Stomach (tissue), 4 donors: ENCODE results near the gene ARHGAP25.

ENCODE experiments used
- CTCF ChIP-seq, 7 experiments: fragments of 450-650 bp in 4 of 7; fragments of 200-600 bp in 3 of 7; sonication (generic) in 3 of 7; IDR thresholded peaks; one replicate each; pipeline ENCODE4 v1.5.1; 2016 to 2019; ENCODE audit warnings: antibody characterized with exemption in 7 of 7, control low read depth in 2 of 7, mild to moderate bottlenecking in 1 of 7
- EP300 ChIP-seq: sonication (generic); formaldehyde crosslinking; IDR thresholded peaks from one replicate; pipeline ENCODE4 v1.6.1; 2017; ENCODE audit warnings: antibody characterized with exemption
- POLR2A ChIP-seq, 4 donors: fragments of 450-650 bp; IDR thresholded peaks; one replicate each; pipeline ENCODE4 v1.6.1; 2016; ENCODE audit warnings: antibody characterized with exemption in 4 of 4, control low read depth in 2 of 4, mild to moderate bottlenecking in 1 of 4, moderate library complexity in 1 of 4

GRCh38 chr2:68775272-68775842 is 40.7 kb downstream of the ARHGAP25 start:
- TF ChIP-seq POLR2A (IDR thresholded peaks at IDR 0.05), result no peak
- no peak for TF ChIP-seq CTCF (IDR thresholded peaks at IDR 0.05)
- no peak for TF ChIP-seq EP300
